ENCODE results near the gene C1orf167.
A peak's percentile ranks its signal among the peaks of the same experiment; 100 is the strongest.

C1orf167 gene

DNA sequence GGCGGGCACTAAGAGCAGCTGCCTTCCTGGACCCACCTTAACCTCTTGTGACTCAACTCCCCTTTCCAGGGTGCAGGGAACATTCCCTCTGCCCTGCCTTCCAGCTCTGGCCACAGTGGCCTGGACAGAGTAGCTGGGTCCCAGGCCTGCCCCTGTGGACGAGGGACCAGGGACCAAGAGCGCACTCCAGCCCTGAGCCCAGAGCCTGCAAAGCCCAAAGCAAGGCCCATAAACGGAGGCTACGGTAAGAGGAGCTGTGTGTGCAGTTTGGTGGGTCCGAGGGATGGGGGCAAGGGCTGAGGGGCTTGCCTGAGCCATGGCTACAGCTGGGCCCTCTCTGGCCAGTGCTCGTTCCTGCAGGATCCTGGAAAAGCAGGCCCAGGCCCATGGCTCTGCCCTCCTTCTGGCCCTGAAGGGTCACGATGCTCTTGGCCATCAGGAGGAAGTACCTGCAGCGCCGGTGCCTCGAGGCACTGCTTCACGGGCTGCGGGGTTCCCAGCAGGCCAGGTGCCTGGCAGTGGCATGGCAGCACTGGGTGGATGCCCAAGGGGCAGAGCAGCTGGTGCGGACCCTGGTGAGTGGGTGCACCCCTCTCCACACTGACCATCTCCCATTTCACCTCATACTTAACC, 25.9 kb downstream of the C1orf167 start:
- peak; percentile 52 for DNase-seq

DNA sequence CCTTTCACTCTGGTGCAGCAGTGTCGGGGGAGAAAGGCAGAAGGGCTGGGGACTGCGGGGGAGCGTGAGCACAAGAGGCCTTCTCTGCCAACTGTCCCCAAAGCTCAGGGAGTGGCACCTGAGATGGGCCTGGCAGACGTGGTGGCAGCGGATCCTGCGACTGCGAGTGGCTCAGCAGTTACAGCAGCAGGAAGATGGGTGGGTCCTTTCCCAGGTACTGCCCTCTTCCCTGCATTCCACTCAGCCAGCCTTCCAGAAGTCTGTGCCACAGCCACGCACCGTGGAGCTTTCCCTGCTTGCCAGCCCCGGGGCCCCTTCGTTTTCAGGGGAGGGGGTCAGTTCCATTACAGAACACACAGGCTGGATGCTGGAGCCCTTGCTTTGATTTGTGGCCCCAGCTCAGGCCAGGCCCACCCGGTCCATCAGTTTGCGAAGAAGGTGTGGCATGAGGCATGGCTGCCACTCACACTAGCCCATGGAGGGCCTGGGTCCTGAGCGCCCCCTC, 26.6 kb downstream of the C1orf167 start:
- peak; percentile 50 for DNase-seq

DNA sequence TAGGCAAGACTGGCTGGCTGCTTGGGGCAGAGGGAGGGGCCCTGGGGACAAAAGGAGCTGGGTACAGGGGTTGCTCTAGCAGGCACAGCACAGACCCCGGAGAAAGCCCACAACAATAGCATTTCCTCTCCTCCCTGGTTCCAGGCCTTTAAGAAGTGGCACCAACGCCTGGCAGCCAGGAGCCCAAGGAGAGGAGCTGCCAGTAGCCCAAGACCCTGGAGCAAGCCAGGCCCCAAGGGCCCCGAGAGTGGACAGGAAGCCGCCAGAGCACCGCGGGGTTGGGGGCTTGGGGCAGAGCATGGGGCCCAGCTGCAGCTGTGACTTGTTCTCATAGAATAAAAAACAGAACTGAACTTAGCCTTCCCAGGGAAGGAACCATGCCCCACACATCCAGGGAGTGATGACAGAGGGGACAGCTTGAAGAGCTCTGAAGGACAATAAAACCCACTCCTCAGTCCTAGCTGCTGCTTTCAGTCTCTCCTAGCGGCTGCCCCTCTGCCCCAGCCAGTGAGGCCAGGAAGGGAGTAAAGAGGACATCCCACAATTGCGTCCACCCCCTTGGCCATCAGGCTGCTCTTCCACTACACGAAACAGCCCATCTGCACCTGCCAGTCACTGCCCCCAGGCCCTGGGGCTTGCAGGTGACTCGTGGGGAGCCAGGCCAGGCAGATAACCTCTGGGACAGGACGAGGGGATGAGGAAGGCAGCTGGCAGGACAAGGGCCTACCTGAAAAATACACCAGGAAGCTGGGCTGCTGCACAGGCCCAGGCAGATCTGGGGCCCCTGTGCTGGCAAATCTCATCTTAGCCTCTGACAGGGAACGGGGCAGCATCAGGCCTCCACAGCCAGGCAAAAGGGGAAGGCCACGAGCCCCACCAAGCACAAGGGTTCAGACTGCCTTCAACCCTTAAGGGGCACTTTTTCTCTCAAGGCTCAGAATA, 27.4 kb downstream of the C1orf167 start:
- DNase-seq: peak; percentile 66

DNA sequence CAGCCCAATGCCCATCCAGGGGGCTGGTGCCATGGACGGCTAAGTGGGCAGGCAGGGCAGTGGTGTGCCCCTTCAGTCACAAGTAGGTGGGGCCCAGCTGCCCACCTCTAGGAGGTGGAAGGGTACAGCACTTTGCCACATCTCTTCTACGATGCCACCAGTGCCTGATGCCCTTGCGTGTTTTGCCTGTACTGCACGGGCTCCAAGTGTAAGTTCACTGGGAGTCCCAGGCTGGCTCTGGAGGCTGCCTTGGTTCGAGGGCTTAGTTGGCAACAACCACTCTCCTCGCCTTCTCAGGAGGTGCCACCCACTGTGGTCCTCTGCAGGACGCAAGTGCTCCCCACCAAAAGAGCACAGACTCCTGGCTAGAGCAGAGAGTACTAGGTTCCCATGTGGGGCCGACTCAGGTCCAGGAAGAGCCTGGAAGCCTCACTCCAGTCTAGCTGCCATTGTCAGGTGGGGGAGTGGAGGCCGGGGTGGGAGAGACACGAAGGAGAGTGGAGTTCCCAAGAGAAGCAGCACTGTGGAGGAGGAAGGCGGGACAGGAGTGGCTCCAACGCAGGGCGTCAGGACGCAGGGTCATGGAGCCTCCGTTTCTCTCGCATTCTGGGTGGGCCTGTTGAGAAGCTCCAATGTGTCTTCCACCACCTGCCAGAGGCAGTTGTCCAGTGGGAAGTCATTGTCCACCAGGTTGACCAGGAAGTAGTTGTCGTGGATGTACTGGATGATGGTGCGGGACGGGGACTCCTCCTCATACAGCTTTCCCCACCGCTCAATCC, 28.3 kb downstream of the C1orf167 start:
- no peak for DNase-seq

DNA sequence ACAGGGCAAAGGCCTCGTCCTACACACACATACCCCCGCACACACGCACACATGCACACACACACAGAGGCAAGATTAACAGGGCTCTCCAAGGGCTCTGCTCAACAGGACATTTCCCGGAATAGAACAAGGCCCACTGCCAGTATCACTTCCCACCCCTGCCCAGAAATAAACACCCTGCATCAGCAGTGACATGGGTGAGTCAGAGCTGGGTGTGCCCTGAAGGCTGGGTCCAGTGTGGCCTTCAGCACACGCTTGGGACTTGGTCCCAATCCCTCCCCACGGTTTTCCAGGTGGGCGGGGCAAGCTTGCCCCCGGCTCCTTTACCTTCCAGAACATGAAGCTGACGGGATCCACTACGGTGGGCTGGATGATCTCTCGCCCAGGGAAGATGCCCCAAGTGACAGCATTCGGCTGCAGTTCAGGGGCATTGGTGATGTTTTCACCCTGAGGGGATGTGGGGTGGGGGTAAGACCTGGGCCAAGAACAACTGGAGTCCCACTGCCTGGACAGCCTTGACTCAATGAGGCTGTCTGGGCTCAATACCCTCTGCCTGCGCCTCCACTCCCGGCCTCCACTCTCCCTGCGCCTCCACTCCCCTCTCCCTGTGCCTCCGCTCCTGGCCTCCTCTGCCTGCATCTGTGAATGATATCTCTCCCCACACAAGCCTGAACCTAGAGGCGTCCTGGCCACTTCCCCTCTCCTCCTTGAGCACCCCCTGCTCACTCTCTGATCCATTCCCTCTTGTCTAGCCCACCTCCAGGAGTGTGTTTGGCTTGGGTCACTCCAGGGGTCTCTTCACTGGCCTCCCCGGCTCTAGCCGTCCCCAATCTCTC, 29.1 kb downstream of the C1orf167 start:
- peak; percentile 53 for DNase-seq

DNA sequence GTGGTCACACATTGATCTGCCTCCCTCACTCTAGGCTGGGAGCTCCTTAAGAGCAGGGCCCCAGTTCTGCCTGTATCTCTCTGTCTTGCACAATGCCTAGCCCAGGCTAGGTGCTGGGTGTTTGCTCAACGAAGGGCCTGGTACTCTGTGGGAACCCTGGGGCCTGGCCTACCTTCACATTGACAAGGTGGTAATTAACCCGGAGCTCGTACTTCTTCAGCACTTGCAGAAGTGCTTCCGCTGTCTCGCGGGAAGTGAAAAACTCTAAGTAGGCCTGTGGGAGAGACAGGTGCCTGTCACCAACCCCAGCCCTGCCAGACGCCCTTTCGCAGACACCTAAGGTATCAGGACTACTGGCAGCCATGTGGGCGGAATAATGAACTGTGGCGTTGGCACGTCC, 30.1 kb downstream of the C1orf167 start:
- DNase-seq: no peak

DNA sequence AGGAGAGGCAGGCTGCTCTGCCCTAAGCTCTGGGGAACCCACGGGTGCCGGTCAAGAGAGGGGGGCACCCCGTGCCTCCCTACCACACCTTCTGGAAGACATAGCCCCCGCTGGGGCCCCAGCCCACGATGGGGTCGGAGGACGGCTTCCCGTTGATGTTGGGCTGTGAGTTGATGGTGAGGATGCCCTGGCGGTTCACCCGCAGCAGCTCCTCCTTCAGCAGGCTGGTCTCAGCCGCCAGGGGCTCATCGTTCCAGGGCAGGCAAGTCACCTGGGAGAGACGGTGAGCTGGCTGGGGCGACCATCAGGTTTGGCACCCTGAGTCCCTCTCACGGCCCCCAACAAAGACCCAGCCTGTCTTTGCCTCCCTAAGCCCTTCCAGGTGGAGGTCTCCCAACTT, 31.8 kb downstream of the C1orf167 start:
- DNase-seq: no peak

DNA sequence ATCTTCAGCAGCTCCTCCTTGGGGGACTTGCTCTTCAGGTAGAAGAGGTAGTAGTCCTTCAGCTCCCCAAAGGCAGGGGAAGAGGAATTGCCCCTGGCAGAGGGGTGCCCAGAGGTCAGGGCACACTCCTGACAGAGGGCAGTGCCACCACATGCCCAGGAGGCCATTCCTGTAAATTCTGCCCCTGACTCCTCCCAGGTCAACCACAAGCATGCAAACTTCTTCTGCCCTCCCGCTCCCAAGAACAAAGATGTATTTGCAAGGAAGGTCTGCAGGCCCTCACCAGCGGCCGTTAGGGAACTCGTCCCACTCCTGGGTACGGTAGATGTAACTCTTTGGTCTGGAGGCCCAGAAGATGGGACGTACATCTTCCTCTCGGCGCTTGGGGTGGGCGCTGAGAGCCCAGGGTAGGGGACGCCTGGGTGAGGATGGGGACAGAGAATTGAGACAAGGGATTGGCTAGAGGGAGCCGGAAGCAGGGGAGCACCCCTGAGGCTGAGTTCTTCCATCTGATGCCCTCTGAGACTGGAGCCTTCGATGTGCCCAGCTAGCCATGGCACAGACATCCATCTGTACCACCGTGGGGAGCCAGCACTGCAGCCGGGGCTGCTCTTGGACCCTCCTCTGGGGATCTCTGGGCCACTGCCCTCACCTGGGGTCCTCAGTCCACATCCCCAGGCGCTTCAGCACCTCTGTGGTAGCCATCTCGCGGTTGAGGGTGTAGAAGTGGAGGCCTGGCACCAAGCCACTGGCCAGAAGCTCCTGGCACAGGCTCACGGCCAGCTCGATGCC, 32.6 kb downstream of the C1orf167 start:
- DNase-seq: no peak

DNA sequence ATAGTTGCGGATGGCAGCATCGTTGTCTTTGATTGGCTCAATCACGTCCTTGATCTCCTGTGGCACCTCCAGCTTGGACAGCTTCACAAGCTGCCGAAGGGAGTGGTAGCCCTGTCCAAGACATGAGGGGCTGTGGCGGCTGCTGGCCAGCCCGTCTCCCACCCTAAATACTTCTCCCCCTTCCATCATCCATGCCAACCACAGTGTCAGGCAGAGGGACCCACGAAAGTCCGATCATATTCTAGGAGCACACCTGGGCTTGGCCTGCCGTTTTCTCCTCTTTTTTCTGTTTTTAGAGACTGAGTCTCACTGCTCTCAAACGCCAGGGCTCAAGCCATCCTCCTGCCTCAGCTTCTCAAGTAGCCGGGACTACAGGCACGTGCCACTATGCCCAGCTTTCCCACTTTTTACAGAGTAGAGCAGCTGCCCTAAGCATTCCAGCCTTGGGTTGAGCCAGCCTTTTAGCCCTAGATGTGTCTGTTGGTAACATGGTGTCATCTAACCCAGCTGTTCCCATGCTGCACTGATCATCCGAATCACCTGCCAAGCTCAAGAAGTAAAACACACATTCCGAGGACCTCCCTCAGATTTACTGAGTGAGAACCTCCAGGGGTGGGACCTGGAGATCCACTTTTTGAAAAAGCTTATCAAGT, 33.4 kb downstream of the C1orf167 start:
- DNase-seq: no peak

DNA sequence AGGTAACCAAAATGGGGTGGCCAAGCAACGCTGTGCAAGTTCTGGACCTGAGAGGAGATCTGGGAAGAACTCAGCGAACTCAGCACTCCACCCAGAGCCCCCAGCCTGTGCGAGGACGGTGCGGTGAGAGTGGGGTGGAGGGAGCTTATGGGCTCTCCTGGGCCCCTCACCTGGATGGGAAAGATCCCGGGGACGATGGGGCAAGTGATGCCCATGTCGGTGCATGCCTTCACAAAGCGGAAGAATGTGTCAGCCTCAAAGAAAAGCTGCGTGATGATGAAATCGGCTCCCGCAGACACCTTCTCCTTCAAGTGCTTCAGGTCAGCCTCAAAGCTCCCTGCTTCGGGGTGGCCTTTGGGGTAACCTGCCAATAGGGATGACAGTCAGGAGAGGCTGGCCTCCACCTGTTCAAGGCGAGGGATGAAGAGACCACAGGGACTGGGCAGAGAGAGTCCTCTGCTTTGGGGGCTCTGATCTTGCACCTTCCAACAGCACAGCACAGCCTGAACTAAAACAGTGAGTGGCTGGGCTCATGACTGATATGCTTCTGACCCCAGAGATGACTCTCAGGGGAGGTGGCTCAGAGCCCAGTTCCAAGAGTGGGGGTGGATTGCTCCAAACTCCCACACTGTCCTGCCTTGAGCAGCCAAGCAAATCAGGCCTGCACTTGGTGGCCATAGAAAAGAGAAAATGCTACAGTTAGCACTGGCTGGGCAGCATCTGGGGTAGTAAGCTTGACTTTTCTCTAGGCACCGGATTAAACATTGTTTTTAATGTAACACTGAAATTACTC, 34.2 kb downstream of the C1orf167 start:
- DNase-seq: no peak

DNA sequence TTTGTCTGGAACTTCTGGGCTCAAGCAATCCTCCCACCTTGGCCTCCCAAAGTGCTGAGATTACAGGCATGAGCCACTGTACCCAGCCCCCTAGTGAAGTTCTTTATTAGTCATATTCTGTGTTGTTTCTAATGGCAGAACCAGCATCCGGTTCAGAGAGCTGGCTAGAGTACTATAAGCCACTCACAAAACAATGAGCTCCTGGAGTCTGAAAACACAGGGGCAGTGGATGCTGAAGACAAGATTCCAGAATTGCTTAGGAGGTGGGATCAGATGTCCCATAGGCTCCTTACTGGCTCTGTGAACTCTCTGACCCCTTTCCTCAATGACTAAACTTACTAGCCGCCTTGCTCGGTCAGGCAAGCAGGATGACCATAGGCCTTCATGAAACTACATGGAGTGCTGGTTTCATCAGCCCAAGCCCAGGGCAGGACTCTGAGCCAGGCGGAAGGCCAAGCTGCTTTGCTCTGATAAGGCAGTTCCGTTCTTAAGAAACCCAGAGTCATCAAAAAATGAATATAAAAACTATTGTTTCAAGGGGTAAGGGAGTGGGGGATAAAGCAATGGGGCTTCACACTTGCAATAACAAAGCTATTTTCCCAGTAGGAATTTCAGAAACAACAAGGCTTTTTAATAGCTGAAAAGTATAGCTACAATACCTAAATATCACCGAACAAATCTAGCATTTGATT, 35.7 kb downstream of the C1orf167 start:
- DNase-seq: no peak

DNA sequence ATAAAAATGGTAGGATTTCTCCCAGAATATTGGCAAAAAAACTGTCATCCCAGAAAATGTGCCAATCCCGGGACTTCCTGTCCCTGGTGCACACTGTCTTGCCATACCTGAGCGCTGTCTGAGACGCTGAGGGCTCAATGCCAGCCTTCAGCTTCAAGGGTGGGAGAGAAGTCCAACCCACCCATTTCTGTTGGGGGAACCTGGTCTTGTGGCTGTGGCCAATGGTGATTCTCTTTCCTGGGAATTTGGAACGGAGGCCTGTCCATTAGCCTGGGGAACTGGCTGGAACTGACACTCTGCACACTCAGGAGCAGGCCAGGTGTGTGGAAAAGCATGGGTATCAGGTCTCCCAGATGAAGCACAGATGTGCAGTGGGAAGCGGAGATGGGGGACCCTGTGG, 37.1 kb downstream of the C1orf167 start:
- no peak for DNase-seq

DNA sequence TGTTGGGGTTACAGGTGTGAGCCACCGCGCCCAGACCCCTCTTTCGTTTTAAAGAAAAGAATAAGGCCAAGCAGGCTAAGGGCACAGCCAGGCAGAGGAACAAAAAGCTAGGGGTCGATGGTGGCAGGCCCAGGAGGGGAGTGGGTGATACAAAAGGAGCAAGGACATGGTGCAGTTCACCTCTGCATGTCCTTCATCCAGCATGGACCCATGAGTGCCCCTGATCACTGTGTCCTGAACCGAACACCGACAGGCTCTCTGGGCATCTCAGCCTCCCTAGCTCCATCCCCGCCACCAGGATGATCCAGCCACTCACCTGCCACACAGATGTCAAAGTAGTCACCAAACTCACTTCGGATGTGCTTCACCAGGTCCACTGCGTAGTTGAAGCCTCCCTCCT, 37.9 kb downstream of the C1orf167 start:
- DNase-seq: no peak

DNA sequence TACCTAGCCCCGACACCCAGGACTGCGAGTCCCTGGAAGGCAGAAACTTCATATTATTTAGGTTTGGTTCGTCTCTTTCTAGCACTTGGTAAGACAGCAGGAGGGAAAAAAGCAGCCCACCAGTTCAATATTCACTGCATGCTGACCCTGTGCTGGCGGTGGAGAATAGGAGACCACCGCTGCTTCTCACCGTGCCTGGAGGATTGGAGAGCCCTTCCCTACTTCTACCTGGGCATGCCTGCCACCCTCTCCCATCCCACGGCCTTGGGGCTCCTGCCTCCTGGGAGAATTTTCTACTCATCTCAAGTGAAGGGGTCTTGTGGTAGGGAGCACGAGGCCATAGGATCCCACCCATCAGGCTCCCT, 38.4 kb downstream of the C1orf167 start:
- DNase-seq: no peak

DNA sequence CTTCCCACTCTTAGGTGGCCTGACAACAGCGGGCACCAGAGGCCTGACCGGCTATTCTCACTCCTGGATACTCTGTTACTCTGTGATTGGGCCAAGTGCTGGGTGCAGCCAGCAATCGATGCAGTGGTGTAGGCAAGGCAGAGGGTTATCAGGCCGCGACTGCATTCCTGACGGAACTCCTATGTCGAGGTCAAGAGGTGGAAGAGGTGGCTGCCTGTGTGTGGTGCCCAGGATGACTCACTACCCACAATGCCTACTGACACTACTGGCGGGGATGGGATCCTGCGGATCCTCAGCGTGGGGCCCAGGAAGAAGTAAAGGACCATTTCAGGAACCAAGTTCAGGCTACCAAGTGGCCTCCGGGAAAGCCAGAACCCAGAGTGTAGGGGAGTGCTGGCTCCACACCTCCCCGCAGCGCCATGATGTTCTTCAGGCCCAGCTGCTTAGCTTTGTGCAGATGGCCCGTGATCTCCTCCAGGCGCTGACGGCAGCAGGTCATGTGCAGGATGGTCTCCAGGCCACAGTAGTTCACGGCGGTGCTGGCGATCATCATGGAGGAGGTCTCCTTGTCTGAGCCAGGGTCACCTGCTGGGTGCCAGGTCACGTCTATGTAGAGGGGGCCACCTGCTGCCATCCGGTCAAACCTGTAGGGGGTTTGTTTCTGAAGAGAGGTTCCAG, 38.9 kb downstream of the C1orf167 start:
- DNase-seq: no peak

DNA sequence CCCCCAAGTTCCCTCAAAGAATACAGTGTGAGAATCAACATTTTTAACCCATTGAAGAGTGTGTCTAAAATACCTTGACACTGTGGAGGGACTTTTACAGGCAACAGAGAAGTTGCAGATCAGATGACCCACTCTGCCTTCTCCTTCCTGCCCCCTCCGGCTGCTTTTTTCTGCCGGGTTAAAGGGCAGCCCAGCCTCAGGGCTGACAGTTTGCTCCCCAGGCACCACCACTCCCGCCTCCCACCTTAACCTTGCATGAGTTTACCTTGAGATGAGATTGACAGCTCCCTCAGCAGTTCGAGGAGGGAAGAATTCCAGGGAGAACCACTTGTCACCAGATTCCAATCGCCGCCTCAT, 40.6 kb downstream of the C1orf167 start:
- DNase-seq: peak; percentile 81

DNA sequence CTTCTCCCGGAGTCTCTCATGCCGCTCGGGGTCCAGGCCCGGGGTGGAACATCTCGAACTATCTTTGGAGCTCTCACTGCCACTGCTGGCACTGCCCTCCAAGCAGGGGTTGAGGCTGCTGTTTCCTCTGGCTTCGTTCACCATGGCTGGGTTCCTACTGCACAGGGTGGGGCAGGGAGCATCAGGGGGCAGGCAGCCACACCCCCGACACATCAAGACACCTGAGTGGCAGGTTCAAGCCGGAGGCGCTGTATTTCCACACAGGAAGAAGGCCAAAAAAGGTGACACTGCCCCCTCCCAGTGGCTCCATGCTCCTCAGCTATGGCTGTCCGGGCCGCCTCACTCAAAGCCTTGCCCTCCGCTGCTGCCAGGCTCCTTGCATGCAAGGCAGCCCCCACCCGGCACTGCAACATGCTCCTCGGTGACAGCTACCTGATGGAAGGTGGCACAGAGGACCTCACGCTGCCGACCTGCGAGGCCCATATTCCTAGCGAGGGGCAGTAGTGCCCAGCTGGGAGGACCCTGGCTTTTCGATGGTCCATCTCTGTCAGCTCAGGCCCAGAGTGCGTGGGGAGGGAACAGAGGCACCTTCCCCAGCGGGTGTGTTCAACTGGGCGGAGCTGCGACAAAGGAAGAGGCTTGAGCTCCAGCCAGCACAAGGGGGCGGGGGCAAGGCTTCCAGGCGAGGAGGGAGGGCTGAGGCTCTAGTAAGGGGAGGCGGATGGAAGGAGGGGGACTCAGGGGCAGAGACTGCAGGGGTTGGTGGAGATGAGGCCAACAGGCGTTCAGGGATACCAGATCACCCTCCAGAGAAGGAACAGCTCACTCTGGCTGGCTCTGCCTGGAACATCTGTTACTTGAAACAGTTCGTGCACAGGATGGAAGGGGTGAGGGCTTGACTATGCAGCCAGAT, 41.2 kb downstream of the C1orf167 start:
- peak; percentile 99 for DNase-seq
